Glutamatergic neuron (in vitro differentiated cells): ENCODE measurements around the gene SPATA18. TPM values are rescaled to one million over a fixed set of nuclear protein-coding genes. Genes with fewer than 3 reads are reported as not detected.
"Not testable (repeated sequence)": the region's sequence is repeated elsewhere in the genome, so short reads cannot be mapped to it uniquely, and the experiment has no call there.

ENCODE experiments used
- DNase-seq: peaks from one replicate; pipeline ENCODE4 v3.0.0; 2022
- H3K27ac Mint-ChIP-seq: one replicate; pipeline ENCODE4 v1.8.0; 2020; ENCODE audit warnings: mild to moderate bottlenecking, mixed read lengths, inconsistent platforms; ENCODE audit not compliant: unreplicated experiment
- H3K27me3 Mint-ChIP-seq: one replicate; pipeline ENCODE4 v1.8.0; 2020; ENCODE audit warnings: mild to moderate bottlenecking, moderate library complexity, mixed read lengths, inconsistent platforms; ENCODE audit not compliant: unreplicated experiment
- H3K36me3 Mint-ChIP-seq: one replicate; pipeline ENCODE4 v1.8.0; 2020; ENCODE audit warnings: mild to moderate bottlenecking, mixed read lengths, inconsistent platforms; ENCODE audit not compliant: unreplicated experiment
- H3K4me1 Mint-ChIP-seq: one replicate; pipeline ENCODE4 v1.8.0; 2020; ENCODE audit warnings: mild to moderate bottlenecking, low read depth, mixed read lengths, inconsistent platforms; ENCODE audit not compliant: unreplicated experiment
- H3K4me3 Mint-ChIP-seq: one replicate; pipeline ENCODE4 v1.8.0; 2020; ENCODE audit warnings: mild to moderate bottlenecking, mixed read lengths, inconsistent platforms; ENCODE audit not compliant: unreplicated experiment
- H3K9me3 Mint-ChIP-seq: one replicate; pipeline ENCODE4 v1.8.0; 2020; ENCODE audit warnings: mild to moderate bottlenecking, moderate library complexity, mixed read lengths, inconsistent platforms; ENCODE audit not compliant: unreplicated experiment
- total RNA-seq: library from RNA; stranded (reverse); fragmentation: NEBNext Ultra II Directional; extraction: Animal tissue kit (Norgen Biotek cat#: 25700); gene quantifications from one replicate; pipeline ENCODE4 v1.2.1, GENCODE V29; 2021; ENCODE audit not compliant: unreplicated experiment
- TF ChIP-seq, protein P1 (sequence below): fragments of 200-600 bp; sonication (generic); IDR thresholded peaks from one replicate; pipeline ENCODE4 v1.5.0; 2021; ENCODE audit not compliant: partially characterized antibody, unreplicated experiment

Gene SPATA18
- total RNA-seq, 1 donor from 2014 or later: 3.9 TPM

DNA sequence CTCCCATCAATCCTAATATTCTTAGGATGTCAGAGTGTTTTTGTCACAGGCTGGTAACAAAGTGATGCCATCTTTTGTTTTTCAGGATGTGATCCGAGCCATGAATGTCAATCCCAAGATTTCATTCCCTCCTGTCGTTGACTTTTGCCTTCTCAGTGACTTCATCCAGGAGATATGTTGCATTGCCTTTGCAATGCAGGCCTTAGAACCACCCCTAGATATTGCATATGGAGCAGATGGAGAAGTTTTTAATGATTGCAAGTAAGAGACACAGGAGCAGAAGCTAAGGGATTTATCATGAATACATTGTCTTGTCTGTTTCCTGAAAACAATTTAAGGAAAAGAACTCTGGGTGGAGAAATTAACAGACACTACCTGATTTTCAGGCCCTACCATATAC, 28.6 kb downstream of the SPATA18 start:
- Mint-ChIP-seq H3K4me3 (no peak overlapping the region), H3K27me3 (no peaks in the 10 kb centered on the region), H3K9me3 (peaks cover 1% of the 10 kb centered on the region), H3K36me3 (no peaks in the 10 kb centered on the region), H3K4me1 (peaks cover 5% of the 10 kb centered on the region), H3K27ac (no peak overlapping the region)
- no peak for DNase-seq
- TF ChIP-seq, protein P1, sequence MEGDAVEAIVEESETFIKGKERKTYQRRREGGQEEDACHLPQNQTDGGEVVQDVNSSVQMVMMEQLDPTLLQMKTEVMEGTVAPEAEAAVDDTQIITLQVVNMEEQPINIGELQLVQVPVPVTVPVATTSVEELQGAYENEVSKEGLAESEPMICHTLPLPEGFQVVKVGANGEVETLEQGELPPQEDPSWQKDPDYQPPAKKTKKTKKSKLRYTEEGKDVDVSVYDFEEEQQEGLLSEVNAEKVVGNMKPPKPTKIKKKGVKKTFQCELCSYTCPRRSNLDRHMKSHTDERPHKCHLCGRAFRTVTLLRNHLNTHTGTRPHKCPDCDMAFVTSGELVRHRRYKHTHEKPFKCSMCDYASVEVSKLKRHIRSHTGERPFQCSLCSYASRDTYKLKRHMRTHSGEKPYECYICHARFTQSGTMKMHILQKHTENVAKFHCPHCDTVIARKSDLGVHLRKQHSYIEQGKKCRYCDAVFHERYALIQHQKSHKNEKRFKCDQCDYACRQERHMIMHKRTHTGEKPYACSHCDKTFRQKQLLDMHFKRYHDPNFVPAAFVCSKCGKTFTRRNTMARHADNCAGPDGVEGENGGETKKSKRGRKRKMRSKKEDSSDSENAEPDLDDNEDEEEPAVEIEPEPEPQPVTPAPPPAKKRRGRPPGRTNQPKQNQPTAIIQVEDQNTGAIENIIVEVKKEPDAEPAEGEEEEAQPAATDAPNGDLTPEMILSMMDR: no peak

DNA sequence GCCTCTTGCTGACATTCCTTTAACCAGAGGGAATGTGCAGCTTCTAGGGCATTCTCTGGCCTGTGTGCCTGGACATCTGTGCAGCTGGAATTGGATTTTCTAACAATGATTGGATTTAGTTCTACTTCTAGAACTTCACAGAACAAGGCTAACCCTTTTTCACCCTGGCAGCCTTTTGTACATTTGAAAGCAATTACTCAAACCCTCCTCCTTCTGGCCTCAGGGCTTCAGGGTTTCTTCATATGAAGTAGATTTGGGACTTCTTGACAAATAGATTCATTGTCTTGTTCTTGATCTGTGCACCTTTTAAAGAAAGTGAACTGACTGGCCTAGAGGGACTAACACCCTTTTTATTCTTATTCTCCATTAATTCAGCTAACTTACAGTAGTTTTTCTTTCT, 30.1 kb downstream of the SPATA18 start:
- no peak overlapping the region for H3K27ac Mint-ChIP-seq
- no peaks in the 10 kb centered on the region for H3K36me3 Mint-ChIP-seq
- TF ChIP-seq, protein P1: no peak
- peaks cover 1% of the 10 kb centered on the region for H3K9me3 Mint-ChIP-seq
- no peak overlapping the region for H3K4me3 Mint-ChIP-seq
- no peak for DNase-seq
- no peaks in the 10 kb centered on the region for H3K27me3 Mint-ChIP-seq
- H3K4me1 Mint-ChIP-seq: peaks cover 2% of the 10 kb centered on the region

DNA sequence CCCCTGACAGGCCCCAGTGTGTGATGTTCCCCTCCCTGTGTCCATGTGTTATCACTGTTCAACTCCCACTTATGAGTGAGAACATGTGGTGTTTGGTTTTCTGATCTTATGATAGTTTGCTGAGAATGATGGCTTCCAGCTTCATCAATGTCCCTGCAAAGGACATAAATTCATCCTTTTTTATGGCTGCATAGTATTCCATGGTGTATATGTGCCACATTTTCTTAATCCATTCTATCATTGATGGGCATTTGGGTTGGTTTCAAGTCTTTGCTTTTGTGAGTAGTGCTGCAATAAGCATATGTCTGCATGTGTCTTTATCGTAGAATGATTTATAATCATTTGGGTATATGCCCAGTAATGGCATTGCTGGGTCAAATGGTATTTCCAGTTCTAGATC, 35.3 kb downstream of the SPATA18 start:
- DNase-seq, H3K27me3 Mint-ChIP-seq, H3K27ac Mint-ChIP-seq, H3K4me3 Mint-ChIP-seq, H3K36me3 Mint-ChIP-seq, H3K9me3 Mint-ChIP-seq, H3K4me1 Mint-ChIP-seq: not testable (repeated sequence)

DNA sequence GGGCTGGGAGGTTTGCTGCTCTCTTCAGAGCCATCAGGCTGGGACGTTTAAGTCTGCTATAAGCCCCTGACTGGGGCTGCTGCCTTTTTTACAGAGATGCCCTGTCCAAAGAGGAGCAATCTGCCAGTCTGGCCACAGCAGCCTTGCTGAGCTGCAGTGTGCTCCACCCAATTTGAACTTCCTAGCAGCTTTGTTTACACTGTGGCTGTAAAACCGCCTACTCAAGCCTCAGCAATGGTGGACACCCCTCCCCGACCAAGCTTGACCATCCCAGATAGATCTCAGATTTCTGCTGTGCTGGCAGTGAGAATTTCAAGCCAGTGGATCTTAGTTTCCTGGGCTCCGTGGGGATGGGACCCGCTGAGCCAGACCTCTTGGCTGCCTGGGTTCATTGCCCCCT, 40.7 kb downstream of the SPATA18 start:
- peaks cover 6% of the 10 kb centered on the region for H3K36me3 Mint-ChIP-seq
- TF ChIP-seq, protein P1: no peak
- H3K27me3 Mint-ChIP-seq: peaks cover 1% of the 10 kb centered on the region
- no peak overlapping the region for H3K4me3 Mint-ChIP-seq
- H3K9me3 Mint-ChIP-seq: peaks cover 8% of the 10 kb centered on the region
- no peak overlapping the region for H3K27ac Mint-ChIP-seq
- H3K4me1 Mint-ChIP-seq: peaks cover 22% of the 10 kb centered on the region
- no peak for DNase-seq

DNA sequence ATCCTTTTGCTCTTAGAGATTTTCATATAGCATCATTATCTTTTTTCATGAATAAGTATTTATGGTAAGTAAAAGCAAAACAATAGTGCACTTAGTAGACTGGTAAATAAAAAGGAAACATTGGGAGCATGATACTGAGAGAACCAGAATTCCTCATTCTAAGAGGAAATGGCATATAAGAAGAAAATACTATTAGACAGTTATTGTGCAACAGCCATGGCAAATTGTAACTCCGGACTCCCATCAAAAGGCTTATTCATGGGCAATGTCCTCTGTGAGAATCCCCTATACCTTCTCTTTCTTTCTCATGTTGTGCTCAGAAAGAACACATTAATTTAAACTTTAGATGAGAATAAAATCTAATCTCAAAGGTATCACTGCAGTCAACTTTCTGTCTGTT, 42.4 kb downstream of the SPATA18 start:
- no peak for DNase-seq
- TF ChIP-seq, protein P1: no peak
- peaks cover 8% of the 10 kb centered on the region for H3K9me3 Mint-ChIP-seq

More for the DNA sequence above, 42.4 kb downstream of the SPATA18 start:
- H3K27ac Mint-ChIP-seq: no peak overlapping the region
- peaks cover 1% of the 10 kb centered on the region for H3K27me3 Mint-ChIP-seq
- peaks cover 22% of the 10 kb centered on the region for H3K4me1 Mint-ChIP-seq
- no peak overlapping the region for H3K4me3 Mint-ChIP-seq
- peaks cover 6% of the 10 kb centered on the region for H3K36me3 Mint-ChIP-seq
